Activated T-cell treated with anti-CD3 and anti-CD28 coated beads for 24 hours (primary cell): ENCODE results near the gene REXO1.

Experiments used
- DNase-seq: peaks from one replicate; pipeline ENCODE4 v3.0.0-alpha.2; 2020; ENCODE audit warnings: low read depth

The REXO1 gene

GRCh38 chr19:1766800-1767352, 81.4 kb downstream of the REXO1 start:
- no peak for DNase-seq

- DNase-seq = no peak
Measured at GRCh38 chr19:1765904-1766799, 82.1 kb downstream of the REXO1 start.
